Esophagus mucosa (tissue), 1 donor: ENCODE results near the gene GAS7. TPM values are rescaled to one million over a fixed set of nuclear protein-coding genes. Genes with fewer than 3 reads are reported as not detected.
"Not testable (repeated sequence)": the region's sequence is repeated elsewhere in the genome, so short reads cannot be mapped to it uniquely, and the experiment has no call there.

ENCODE experiments used
- ATAC-seq: fragments of 200-7000 bp; cut with Tn5 transposase; one replicate; pipeline ENCODE4 v1.9.1; 2020
- total RNA-seq: library from RNA; stranded (reverse); gene quantifications from one replicate; pipeline ENCODE4 v1.2.4, GENCODE V29; 2023
- donor health status: DM: yes; HTN: yes; CAD: no.

Gene GAS7
- total RNA-seq, 1 donor from 2014 or later: 17.3 TPM

GRCh38 chr17:9937901-9938300 lies 260.5 kb downstream of the GAS7 start:
- no peak for ATAC-seq

DNA sequence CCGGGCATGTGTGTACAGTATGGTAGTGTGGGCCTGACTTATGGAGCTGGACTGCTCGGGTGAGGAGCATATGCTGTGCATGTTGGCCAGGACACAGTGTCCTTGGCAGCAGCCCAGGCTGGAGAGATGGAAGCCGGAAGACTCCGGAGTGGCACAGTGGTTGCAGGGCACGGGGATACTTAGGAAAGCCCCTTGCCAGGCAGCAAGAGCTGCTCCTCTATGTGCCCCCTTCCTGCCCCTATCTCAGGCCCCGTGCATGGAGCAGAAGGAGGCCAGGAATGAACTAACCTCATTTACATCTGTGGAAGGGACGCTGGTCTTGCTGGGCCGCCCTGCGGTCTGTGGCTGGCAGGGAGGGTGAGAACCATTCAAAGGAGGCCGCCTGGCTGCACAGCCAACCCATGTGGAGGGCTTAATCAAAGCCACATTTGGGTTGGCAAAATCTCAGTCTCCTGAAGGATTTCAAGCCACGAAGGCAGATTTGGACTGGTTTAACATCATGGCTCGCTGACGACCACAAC lies 261.1 kb downstream of the GAS7 start:
- ATAC-seq: peak; percentile 41

- no peak for ATAC-seq
Measured at GRCh38 chr17:9936095-9936494, 262.3 kb downstream of the GAS7 start.

DNA sequence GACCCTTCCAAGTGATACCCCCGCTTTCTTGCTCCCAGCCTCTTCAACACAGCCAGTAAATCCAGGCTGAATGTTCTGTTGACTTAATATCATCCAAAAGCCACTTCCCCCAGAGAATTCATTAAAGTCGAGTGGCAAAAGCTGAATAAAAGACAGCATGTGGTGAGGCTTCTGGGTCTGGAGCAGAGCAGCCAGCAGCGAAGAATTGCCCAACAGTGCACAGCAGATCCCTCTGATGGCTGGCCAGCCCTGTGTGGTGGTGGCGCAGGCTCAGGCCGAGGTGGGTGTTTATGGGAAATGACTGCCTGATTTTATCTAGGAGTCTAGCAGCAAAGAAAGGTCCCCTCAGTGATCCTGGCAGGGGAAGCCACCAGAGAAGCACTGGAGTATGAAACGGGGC lies 263.0 kb downstream of the GAS7 start:
- no peak for ATAC-seq

GRCh38 chr17:9934331-9934730 lies 264.1 kb downstream of the GAS7 start:
- no peak for ATAC-seq

DNA sequence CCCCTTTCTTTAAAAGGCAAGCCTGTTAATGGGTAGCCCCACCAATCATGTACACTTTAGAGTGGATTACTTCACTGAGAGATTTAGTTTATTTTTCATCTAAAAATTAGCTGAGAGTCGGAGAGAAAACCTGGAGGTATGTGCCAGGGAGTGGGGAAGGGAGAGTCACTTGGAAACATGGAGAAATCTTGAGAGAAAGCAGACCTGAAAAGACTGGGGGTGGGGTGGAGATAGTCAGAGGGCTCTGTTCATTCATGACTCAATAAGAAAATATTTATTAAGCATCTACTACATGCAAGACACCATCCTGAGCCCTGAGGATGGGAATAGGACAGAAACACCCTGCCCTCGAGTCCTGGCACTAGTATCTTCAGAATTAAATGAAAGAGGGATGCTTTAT lies 265.9 kb downstream of the GAS7 start:
- ATAC-seq: no peak

DNA sequence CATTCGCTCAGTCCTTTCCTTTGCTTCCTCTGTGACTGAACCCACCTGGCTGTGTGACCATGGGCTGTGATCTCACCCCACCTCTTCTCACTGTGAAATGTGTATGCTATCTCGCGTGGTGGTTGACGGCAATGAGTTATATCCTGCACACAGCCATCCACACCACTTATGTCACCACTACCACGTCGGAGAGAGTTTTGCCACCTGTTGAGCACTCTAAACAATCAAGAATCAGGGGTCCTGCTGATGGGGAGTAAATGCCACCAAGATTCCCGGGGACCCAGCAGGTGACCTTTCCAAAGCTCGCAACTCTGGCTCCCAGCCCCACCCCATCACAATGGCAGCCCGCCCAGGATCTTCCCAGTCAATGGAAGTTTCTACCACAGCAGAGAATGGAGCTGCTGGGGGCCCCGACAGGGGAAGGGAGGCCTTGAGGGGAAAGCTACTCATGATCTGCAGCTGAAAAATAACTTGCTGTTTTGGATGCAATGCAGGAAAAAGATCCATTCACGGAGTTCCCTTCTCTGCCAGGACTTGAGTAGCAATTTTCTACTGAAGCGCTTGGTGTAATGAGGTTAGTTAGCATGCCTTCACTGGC lies 267.2 kb downstream of the GAS7 start:
- ATAC-seq: no peak

DNA sequence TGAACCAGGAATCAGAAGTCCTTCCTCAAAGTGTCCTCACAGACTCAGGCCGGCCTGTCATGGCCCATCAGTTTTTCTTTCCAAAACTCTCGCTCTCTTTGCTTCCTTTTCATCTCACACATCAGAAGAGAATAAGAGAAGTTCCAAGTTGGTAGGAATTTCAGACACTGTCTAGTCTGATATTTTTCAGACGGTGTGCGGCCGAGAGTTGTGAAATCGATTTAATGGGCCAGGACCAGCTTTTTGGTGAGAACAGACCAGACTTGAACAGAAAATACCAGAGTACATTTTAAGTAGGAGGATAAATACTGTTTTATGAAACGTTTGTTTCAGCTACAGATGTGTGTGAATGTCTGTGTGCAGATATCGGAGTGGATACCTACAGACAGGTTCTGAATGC lies 268.5 kb downstream of the GAS7 start:
- no peak for ATAC-seq

DNA sequence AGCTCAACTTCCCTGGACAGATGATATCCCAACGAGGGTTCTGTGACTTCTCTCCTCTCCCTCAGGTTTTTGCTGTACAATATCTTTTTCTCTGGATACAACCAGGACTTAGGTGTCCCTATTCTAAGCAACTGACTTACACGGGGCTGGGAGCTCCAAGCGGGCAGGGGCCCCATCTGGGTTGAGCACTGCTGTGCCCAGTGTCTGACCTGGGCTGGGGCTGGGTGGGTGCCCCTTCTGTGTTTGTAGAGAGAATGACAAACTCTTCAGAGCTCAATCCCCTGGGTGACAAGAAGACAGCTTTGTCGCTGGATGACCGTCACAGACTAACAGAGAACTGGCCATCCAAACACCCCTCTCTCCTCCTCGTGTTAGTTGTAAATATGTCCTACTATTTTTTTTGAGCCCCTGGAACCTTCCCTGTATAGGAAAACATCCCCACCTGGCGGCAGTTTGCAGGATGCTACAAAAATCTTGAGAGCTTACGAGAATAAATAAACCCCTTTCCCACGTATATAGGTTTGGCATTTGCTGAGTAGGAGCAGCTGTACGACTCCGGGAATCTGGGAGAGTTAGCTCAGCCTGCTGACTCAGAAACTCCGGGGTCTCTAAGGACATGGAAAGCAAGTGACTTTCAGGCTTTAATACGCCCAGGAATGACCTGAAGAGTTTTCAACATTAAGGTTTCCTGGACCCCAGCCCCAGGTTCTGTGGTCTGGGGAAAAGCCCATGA lies 269.6 kb downstream of the GAS7 start:
- ATAC-seq: no peak

GRCh38 chr17:9926150-9926804 lies 272.1 kb downstream of the GAS7 start:
- ATAC-seq: no peak

DNA sequence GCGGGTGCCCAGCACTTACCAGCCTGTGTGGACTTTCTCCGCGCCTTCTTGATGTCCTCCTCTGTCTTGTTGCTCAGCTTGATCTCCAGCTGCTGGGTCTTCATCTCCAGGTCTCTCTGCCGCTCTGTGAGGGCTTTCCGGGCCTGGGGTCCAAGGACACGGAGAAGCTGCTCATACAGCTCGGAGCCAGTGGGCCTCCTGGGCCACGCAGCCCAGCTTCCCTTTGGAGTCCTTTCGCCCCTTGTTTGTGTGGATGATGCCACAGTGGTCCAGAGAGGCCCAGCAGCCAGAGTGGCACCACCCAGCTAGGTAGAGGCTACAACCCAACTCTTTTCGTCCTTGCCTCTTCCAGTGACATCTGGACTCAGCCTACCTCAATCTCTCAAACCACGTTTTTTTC lies 272.9 kb downstream of the GAS7 start:
- no peak for ATAC-seq

GRCh38 chr17:9924735-9925191 lies 273.6 kb downstream of the GAS7 start:
- ATAC-seq: peak; percentile 75

- ATAC-seq: no peak
Measured at GRCh38 chr17:9922012-9922848, 276.2 kb downstream of the GAS7 start.

DNA sequence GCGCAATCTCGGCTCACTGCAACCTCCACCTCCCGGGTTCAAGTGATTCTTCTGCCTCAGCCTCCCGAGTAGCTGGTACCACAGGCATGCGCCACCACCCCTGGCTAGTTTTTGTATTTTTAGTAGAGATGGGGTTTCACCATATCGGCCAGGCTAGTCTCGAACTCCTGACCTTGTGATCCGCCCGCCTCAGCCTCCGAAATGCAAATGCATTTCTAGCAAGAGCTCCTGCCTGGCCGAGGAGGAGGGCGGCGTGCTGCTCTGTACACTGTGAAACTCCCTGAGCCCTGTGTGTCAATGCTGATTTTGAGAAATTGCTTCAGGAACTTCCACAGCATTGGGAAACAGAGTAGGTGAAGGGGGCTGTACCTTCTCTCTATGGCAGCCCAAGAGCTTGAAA lies 277.2 kb downstream of the GAS7 start:
- not testable (repeated sequence) for ATAC-seq

DNA sequence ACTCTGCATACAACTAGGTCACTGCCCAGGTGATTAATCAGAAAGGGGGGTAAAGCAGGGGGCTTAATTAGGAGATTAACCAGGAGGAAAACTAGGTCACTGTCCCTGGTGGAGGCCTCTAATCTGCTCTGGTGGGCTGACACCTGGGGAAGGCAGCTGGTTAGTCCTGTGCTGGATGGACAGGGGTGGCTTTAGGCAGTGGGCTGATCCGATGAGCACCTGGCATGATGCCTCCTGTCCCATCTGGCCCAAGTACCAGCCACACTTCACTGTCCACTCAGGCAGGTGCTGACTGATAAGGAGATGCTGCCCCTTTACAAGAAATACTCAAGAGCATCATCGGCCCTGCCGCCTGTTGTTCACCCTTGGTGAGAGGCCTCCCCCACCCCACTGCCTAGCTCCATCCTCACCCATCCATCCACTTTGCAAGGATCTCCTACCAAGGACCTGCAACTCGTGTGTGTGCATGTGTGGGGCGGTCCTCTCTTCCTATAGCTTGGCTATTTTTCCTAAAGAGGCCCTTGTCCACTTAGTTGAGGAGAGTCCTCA lies 279.5 kb downstream of the GAS7 start:
- ATAC-seq: no peak

DNA sequence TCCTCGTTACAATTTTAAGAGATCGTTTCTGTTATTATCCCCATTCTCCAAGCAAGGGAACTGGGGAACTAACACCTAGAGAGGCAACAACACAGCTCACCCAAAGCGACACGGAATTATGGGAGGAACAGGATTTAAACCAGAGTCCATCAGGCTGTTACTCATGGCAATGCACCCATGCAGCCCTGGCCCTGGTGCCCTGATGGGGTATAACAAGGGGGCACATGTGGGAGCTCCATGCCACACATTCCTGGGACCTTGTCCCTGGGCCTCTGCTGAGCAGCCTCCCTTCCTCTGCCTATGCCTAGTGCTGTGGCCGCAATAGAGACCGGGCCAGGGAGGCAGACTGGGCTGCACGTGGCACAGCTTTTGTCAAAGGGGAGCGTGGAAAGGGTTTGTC lies 280.1 kb downstream of the GAS7 start:
- no peak for ATAC-seq

GRCh38 chr17:9917801-9918200 lies 280.6 kb downstream of the GAS7 start:
- ATAC-seq: no peak

DNA sequence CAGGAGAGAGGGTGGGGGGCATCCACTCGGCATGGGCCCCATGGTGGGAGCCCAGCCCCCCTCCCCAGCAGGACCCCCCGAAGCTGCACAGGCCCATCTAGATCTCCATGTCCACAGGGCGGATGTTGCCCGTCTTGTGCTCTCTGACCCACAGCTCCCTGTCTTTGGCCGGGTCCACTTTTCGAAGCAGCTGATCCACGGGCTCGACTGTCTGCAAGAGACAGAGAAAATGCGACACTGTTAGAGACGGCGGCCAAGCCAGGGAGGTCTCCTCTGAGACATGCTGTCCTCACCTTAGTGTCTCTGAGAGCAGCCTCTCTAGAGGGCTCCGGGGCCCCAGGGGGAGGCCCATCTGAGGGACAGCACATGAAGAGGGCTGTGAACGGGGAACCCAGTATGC lies 281.3 kb downstream of the GAS7 start:
- ATAC-seq: no peak

DNA sequence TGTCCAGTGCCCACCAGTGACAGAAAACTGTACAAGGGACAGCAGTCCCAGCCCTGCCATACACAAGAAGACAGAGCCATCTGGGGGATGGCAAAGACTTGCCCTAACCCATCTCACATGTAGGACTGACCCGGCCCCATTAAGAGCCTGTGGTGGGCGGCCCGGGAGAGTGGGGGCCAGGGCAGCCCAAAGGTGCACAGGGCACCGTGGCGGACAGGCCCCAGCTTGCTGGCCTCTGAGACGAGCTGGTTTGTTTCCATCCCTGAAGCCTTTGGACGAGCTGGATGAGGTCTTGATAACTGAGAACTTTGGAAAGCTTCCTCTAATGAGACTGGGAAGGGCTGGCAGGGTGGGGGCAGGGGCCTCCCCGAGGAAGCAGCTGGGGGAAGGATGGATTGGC lies 282.3 kb downstream of the GAS7 start:
- no peak for ATAC-seq

GRCh38 chr17:9913476-9913875 lies 284.9 kb downstream of the GAS7 start:
- ATAC-seq: no peak

DNA sequence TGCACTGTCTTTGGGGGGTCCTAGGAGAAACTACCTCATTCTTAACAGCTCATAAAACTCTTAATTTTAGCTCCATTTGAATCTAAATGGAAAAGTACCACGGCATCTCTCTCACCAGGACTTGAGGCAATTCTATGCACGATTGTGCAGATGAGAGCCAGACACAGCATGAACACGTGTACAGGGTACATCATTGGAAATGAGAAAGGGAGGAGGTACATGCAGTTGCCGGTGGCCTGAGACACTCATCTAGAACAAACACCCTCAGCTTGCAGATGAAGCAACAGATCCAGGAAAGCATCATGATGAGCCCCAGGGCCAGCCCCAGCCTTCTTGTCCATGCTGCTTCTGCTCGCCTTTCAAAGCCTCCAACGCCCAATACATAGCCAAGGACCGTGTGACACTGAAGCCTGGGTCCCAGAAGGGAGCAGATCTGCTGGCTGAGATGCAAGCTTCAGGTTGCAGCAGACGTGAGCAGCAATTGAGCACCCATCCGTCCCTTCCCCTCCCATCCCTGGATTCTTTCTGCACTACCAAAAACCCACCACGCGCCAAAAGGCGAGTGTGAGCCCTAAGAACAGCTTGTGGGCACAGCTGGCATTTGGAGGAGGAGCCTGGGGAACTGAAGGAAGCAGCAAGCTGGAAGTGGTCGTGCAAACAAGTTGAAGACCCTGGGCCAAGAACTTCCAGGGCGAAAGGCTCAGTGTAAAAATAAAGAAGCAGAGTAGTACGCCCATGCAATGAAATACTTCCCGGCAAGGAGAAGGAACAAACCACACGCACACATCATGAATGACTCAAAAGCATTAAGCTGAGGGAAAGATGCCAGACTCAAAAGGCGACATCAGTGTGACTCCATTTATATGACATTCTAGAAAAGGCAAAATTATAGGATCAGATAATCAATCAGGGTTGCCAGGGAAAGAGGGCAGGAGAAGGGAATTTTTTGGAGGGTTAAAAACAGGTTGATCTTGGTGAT lies 286.0 kb downstream of the GAS7 start:
- no peak for ATAC-seq
